GM18499 (cell line): ENCODE results near the gene NFATC4.
"Not testable (repeated sequence)": the region's sequence is repeated elsewhere in the genome, so short reads cannot be mapped to it uniquely, and the experiment has no call there.

Experiments used
- ATAC-seq: cut with Tn5 transposase; IDR thresholded peaks from one replicate; pipeline ENCODE4 v1.9.1; 2021; ENCODE audit warnings: moderate number of reproducible peaks; ENCODE audit not compliant: insufficient read depth, unreplicated experiment

NFATC4 gene

DNA sequence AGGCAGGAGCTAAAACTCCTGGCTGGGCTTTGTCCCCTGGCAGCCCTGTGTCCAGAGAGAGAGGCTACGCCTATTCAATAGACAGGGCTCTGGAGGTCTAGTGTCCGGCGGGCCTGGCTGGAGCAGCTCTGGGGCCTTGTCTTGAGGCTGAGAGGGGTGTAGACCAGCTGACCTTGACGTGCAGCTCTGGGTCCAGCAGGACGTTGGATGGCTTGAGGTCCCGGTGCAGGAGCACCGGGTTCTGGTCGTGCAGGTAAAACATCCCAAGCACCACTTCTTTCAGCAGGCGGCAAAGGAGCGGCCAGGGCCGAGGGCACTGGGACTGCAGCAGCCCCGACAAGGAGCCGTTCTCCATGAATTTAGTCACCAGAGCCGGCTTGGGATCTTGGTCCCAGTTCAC is 29.1 kb upstream of the NFATC4 start:
- no peak for ATAC-seq

DNA sequence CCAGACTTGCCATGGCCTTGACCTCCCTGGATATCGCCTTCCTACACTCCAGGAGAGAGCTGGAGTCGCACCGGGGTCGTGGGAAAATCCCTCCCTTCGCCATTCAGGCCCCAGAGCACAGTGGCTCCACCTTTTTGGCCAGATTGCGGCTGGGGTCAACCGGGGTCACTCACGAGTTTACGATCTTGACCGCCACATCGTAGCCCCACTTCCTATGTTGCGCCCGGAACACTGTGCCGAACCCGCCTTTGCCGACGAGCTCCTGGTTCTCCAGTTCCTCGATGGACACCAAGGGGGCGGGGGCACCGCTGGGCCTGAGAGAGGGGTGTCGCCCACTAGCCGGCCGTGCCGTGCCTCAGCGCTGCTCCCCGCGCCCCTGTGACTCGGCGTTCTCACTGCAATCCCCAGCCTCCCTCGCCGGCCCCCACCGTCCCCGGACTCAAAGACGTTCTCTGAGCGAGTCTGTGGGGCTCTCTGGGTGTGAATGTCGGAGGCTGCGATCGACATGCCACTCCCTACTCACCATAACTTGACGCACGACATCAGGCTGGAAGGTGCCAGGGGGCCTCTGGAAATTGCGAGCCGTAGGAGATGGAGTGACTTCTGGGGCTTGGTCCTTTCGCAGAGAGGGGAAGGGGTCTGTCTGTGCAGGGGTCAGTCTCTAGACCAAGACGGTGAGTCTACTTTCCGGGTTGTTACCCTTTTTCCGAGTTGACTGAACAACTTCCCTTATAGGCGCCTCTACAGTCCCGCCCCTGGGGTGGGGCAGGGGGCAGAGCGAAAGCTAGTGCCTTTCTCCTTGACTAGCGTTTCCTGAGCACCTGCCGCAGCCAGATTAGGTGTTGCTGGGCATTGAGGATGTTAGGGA is 28.5 kb upstream of the NFATC4 start, which contains the start of gene RIPK3:
Gene RIPK3 (minus strand): TSS at position 708 of the 868 bp plus-strand sequence. CDS start 165 bp downstream, at position 543.
- no peak for ATAC-seq

DNA sequence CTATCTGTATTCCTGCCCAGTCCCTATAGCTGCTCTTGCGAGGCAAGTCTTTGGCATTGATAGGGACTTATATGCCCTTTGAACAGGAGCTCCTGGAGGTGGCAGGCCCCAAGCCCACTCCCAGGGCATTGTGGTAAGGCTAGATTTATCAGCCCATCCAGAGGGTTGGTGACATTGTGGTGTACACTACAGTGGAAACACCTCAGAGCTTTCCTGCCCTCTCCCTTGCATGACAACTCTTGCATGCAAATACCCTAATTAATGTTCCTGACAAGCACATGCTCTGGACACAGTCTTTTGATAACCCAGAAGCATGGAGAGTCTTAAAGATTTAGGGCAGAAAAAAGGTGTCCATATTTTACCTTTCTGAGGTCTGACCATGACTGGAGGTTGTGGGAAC is 27.4 kb upstream of the NFATC4 start:
- ATAC-seq = no peak

DNA sequence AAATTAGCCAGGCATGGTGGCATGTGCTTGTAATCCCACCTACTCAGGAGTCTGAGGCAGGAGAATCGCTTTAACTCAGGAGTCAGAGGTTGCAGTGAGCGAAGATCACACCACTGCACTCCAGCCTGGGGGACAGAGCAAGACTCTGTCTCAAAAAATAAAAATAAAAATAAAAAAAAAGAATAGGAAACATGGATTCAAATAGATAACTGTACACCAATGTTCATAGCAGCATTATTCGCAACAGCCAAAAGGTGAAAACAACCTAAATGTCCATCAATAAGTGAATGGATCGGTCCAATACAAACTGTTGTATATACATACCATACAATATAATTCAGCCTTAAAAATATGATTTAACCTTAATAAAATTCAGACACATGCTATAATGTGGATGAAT is 25.1 kb upstream of the NFATC4 start:
- ATAC-seq = no peak

DNA sequence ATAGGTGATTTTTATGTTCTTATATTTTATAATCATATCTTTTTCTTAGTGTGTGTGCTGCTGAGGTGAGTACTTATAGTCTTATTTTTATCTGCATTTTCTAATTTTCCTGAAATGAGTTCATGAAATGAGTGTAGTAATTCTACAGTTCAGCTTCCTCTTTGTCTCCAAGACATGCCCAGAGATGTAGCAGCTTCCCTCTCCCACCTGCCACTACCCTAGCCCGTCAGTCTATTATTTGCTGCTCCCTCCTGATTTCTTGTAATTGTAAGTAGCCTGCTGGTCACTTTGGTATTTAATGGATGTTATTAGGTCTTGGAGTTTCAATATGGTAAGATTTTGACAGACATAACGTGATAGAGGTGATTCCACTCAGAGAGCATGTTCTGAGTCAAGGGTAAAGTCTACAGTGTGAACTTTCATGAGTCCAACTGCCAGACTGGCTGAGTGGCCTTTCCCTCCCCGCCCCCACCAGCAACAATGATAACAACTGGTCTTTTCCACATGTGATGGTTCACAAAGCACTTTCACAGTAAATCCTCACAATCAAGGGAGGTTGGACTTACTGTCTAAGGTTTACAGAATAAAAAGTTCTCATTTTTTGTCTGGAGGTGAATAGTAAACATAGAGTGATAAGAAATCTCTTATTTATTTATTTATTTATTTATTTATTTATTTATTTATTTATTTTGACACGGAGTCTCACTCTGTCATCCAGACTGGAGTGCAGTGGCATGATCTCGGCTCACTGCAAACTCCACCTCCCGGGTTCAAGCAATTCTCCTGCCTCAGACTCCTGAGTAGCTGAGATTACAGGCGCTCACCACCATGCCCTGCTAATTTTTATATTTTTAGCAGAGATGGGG is 24.0 kb upstream of the NFATC4 start:
- no peak for ATAC-seq

DNA sequence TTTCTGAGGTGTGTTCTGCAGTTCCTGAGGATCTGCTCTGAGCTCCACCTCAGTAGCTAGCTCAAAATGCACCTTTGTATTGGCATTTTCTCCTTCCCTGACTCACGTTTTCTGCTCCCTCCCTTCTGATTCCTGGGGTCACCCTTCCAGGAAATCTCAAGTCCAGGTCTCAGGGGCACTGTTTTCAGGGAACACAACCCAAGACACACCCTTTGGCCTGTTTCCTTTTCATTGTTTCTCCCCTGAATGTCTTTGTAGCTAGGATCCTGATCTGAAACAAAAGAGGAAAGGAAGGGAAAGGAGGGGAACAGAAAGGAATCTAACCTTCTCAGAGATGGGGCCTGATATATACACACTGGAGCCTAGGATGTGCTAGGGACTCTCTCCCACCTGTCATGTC is 20.9 kb upstream of the NFATC4 start:
- no peak for ATAC-seq

DNA sequence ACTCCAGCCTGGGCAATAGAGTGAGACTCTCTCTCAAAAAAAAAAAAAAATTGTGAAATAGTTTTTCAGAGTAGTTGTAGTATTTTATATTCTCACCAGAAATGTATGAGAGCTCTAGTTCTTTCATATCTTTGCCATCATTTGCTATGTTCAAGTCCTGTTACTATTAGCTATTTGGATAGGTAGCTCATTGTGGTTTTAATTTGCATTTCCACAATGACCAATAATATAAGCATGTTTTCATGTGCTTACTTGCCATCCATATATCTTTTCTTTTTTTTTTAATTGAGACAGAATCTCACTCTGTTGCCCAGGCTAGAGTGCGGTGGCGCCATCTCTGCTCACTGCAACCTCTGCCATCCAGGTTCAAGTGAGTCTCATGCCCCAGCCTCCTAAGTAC is 19.8 kb upstream of the NFATC4 start:
- no peak for ATAC-seq

DNA sequence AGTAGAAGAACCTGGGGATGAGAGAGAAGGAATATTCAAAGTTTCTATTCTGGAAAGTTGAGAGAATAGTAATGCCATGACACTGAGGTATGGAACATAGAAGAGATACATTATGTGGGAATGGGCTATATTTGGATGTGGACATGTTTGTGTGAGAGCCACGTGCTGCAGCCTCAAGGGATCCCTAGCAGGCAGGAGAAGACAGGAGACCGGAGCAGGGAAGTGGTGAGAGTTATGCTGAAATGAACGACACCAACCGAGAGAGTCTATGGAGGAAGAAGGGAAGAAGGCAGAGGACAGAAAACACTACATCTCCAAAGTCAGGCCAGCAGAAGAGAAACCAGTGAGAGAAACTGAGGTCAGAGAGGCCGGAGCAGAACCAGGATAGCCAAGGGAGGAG is 18.2 kb upstream of the NFATC4 start:
- no peak for ATAC-seq

DNA sequence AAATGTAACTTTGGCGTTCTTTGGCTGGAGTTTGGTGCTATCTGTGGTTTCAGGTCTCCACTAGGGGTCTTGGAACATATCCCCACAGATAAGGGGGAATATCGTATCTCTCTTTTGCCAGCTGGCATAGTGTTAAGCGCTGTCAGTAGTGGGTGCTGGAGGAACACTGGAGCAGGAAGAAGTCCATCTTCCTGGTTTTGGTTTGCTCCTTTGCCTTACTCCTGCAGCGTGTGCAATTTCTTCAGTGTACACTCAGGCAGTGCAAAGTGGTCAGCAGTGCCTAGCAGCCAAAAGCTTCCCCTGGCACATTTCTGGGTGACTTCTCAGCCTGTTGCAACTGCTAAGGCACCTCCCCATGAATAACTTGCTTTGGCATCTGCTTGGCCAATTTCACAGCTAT is 16.5 kb upstream of the NFATC4 start:
- no peak for ATAC-seq

DNA sequence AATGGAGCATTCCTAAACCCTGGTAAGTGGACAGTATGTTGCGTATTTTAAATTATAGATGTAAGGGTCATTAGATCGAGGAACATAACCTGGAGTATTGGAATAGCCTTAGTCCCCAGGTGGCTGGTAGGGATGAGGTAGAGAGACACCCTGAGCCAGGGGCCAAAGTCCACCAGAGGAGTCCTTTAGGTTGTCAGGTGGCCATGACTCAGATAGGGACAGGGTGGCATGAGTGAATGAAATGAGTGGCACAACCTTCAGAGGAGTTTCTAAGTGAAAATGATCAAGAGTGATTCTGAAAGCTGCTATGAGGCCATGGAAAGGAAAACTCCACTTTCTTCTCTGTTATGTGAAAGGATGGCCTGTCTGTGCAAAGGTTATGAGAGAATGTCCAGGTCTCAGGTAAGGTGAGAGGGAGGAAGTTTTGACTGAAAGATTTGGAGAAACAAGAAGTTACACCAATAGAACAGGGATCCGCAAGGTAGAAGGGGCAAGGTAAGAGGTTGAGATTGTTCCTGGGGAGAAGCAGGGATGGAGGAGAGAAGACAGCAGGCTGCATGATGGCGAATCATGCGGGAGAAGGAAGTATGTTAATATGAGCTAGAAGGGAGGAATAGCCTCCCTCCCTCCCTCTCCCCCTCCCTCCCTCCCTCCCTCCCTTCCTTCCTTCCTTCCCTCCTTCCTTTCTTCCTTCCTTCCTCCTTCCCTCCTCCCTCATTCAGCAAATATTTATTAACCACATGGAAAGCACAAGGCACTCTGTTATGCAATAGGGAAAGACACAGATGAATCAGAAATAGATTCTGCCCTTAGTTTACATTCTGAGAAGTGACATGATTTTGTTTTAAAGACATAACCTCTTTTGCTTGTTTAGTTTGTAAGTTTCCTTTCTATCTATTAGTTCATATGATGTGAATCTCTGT is 14.2 kb upstream of the NFATC4 start:
- ATAC-seq = no peak

DNA sequence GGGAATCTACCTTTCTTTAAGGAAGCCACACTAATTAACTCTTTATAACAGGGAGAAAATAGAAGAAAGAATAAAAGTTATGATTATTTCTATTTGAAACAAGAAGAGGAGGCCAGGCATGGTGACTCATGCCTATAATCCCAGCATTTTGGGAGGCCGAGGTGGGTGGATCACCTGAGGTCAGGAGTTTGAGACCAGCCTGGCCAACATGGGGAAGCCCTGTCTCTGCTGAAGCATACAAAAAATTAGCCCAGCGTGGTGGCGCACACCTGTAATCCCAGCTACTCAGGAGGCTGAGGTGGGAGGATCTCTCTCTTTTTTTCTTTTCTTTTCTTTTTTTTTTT is 13.5 kb upstream of the NFATC4 start:
- not testable (repeated sequence) for ATAC-seq

DNA sequence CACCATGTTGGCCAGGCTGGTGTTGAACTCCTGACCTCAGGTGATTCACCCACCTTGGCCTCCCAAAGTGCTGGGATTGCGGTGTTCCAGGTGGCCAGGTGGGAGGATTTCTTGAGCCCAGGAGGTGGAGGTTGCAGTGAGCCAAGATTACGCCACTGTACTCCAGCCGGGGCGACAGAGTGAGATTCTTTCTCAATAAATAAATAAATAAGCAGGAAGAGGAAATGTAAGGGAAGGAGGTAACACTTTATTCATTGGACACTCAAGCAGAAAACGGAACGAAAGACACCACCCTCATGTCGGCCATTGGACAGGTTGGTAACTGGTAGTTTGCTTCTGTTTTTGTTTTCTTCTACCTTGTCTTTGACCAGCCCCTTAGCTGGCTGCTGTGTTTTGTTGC is 13.0 kb upstream of the NFATC4 start:
- no peak for ATAC-seq

DNA sequence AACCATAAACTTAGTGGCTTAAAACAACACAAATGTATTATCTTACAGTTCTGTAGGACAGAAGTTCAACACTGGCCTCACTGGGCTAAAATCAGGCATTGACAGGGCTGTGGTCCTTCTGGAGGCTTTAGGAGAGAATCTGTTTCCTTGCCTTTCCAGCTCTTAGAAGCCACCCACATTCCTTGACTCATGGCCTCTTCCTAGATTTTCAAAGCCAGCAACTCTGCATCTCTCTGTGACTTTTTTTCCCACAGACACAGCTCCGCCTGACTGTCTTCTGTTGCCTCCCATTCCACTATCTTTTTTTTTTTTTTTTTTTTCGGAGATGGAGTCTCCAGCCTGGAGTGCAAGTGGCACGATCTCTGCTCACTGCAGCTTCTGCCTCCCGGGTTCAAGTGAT is 11.8 kb upstream of the NFATC4 start:
- no peak for ATAC-seq

DNA sequence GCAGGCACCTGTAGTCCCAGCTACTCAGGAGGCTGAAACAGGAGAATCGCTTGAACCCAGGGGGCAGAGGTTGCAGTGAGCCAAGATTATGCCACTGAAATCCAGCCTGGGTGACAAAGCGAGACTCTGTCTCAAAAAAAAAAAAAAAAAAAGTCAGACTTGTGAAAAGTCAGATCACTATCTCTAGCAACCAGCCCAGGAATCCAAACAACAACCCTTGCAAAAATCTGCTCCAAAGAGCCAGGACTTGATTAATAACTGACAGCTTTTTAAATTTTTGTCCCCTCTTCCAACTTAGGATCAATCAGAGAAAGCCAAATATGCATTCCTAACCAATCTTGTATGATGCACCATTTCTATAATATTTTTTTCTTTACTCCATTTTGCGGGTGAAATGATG is 7.7 kb upstream of the NFATC4 start:
- no peak for ATAC-seq

DNA sequence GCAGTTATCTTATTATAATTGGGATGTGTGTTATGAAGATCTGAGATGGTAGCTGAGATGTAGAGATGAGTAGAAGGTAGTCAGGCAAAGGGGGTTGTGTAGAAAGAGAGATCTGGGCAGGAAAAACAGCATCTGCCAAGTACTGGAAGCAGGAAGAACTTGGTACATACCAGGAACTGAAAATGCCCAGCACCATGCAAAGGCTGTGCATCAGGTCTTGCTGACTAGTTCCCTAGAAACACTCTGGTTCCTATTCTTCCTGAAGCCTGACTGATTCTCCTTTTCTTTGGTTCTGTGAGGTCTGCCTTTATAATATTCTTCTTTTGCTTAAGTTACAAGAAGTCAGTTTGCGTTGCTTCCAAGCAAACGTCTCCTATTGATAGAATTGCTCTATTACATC is 6.7 kb upstream of the NFATC4 start:
- ATAC-seq = no peak

DNA sequence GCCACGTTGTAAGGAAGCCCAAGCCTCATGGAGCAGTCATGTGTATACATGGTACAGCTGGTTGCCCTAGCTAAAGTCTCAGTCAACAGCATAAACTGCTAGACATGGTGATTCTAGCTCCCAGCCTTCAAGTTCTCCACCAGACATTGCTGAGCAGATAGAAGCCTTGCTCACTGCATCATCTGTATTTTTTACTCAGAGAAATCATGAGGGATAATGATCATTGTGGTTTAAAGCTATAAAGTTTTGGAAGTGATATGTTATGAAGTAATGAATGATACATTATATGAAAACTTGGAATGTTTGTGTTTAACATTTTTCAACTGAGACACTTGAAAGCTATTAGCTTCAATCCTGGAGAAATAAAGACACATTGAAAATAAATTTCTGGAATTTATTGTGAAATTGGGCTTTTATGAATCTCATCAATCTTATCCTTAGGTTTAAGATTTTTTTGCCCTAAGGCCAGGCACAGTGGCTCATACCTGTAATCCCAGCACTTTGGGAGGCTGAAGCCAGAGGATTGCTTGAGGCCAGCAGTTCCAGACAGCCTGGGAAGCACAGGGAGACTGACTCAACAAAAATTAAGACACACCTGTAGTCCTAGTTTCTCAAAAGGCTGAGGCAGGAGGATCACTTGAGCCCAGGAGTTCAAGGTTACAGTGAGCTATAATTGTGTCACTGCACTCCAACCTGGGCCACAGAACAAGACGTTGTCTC is 5.6 kb upstream of the NFATC4 start:
- ATAC-seq = no peak

DNA sequence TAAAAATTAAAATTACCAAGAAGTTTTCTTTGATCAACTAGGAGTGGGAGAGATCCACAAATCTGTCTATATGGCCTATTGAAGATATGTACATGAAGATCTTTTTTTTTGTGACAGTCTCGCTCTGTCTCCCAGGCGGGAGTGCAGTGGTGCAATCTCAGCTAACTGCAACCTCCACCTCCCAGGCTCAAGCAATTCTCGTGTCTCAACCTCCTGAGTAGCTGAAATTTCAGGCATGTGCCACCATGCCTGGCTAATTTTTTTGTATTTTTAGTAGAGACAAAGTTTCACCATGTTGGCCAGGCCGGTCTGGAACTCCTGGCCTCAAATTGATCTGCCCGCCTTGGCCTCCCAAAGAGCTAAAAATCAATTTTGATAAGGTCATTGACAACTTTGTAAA is 4.6 kb upstream of the NFATC4 start:
- no peak for ATAC-seq

DNA sequence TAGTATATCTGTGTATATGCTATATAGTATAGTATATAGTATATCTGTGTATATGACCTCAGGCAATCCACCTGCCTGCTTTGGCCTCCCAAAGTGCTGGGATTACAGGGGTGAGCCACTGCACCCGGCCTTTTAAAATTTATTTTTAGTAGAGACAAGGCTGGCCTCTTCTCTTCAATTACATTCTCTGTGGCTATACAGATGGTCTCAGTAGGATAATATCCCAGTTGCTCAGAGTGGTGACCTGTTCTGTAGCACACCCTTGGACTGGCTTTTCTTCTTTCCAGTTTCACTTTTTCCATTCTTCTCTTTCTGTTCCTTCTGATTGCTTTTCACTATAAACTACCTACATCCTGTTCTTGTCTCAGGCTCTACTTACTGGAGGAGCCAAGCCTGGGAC is 3.1 kb upstream of the NFATC4 start:
- ATAC-seq = no peak

DNA sequence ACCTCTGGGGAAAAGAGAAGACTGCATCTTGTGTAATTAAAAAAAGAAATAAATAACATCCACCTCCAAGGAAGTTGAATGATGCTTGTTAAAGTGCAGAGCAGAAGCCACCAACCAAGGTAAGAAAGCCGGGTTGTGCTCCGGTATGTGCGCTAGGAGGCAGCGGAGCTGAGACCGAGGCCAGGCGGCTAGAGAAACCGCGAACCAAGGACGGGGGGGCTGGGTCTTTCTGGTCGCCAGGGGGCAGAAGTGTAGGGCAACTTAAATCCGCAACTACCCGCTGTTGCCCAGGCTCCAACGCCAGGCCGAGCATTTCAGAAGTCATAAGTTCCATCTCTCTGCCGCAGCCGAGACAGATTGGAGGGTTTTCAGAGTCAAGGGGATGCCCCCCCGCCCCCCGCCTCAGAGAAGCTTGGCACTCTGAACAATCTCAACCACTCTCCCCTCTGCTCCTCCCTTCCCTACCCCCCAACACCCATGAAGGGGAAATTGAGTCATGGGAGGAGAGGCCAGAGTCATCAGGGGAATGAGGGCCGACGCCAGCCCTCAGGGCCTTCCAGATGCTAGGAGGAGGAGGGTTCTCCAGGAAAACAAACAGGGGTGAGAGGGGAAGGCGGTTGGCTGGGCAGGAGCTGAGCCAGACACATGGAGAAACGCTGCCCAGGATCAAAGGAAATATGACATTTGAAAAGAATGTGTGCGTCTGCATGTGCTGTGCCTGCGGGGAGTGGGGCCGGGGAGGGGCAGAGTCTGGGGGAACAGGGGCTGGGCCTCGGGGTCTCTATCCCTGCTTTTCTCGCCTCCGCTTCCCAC is 2.2 kb upstream of the NFATC4 start:
- no peak for ATAC-seq
